Glomerular visceral epithelial cell (primary cell): ENCODE measurements around the gene MICAL1.

Source experiments
- DNase-seq: peaks from one replicate; pipeline ENCODE4 v3.0.0-alpha.2; 2016; ENCODE audit errors: extremely low spot score

The MICAL1 gene

GRCh38 chr6:109454496-109455436, 806 bp downstream of the MICAL1 start:
- no peak for DNase-seq

GRCh38 chr6:109453594-109454495, 1.7 kb downstream of the MICAL1 start:
- DNase-seq, result no peak

- no peak for DNase-seq
Measured at GRCh38 chr6:109453156-109453555, 2.4 kb downstream of the MICAL1 start.

GRCh38 chr6:109452181-109452580, 3.4 kb downstream of the MICAL1 start:
- no peak for DNase-seq

GRCh38 chr6:109451376-109451775, 4.2 kb downstream of the MICAL1 start:
- no peak for DNase-seq

GRCh38 chr6:109450801-109451200, 4.8 kb downstream of the MICAL1 start:
- DNase-seq, result no peak

GRCh38 chr6:109449795-109450673, 5.5 kb downstream of the MICAL1 start:
- no peak for DNase-seq

GRCh38 chr6:109449064-109449794, 6.3 kb downstream of the MICAL1 start:
- DNase-seq, result no peak

- DNase-seq, result no peak
Measured at GRCh38 chr6:109448615-109449014, 7.0 kb downstream of the MICAL1 start.

- no peak for DNase-seq
Measured at GRCh38 chr6:109447878-109448555, 7.6 kb downstream of the MICAL1 start.

GRCh38 chr6:109447087-109447486, 8.5 kb downstream of the MICAL1 start:
- no peak for DNase-seq

GRCh38 chr6:109446541-109446940, 9.0 kb downstream of the MICAL1 start:
- no peak for DNase-seq

- no peak for DNase-seq
Measured at GRCh38 chr6:109446072-109446471, 9.5 kb downstream of the MICAL1 start.

GRCh38 chr6:109445382-109445781, 10.2 kb downstream of the MICAL1 start:
- no peak for DNase-seq

- DNase-seq, result no peak
Measured at GRCh38 chr6:109443425-109443950, 12.1 kb downstream of the MICAL1 start.

GRCh38 chr6:109442393-109442924, 13.1 kb downstream of the MICAL1 start:
- no peak for DNase-seq

GRCh38 chr6:109441069-109441816, 14.3 kb downstream of the MICAL1 start:
- DNase-seq, result peak; percentile 65

- DNase-seq, result peak; percentile 92
Measured at GRCh38 chr6:109440331-109441068, 15.1 kb downstream of the MICAL1 start, which contains the start of the genes PPIL6 and SMPD2. PPIL6 (minus strand) TSS chr6:109440628; CDS start chr6:109440590, 38 bp downstream. SMPD2 (plus strand) TSS chr6:109440724; CDS start chr6:109441122, 398 bp downstream.
